Measurements from ENCODE around the gene NKAIN4.

Gene NKAIN4

GRCh38 chr20:63246490-63247288 is 7.6 kb downstream of the NKAIN4 start:
- Mint-ChIP-seq H3K36me3 (ENCODE audit: low read depth) (no peaks in the 10 kb centered on the region), H3K27me3 (peaks cover 25% of the 10 kb centered on the region), H3K4me3 (no peak overlapping the region), H3K9me3 (no peaks in the 10 kb centered on the region), H3K4me1 (no peaks in the 10 kb centered on the region), H3K27ac (no peak overlapping the region)
- DNase-seq, result no peak
- ATAC-seq, result no peak

DNA sequence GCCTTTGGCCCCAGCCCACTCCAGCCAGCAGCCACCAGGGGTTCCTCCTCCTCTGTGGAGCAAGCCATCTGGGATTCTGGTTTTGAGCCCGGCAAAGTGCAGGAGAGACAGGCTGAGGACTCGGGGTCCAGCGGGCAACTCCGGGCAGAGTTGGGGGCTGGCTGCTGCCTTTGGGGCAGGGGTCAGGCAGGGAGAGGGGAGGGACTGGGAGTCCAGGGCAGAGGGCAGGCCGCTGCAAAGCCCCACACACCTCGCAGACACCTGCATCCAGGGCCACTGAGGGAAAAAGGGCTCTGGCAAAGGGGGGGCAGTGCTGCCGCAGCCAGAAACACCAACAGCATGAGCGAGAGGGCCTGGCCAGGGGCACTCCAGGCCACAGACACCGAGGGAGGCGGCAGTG is 9.8 kb downstream of the NKAIN4 start:
- no peak overlapping the region for H3K27ac Mint-ChIP-seq
- H3K27me3 Mint-ChIP-seq, result peaks cover 18% of the 10 kb centered on the region
- H3K36me3 Mint-ChIP-seq (ENCODE audit: low read depth), result no peaks in the 10 kb centered on the region
- H3K4me3 Mint-ChIP-seq, result no peak overlapping the region
- DNase-seq (no peak), ATAC-seq (no peak)
- no peaks in the 10 kb centered on the region for H3K9me3 Mint-ChIP-seq
- no peaks in the 10 kb centered on the region for H3K4me1 Mint-ChIP-seq

- H3K27ac Mint-ChIP-seq, result no peak overlapping the region
- H3K4me1 Mint-ChIP-seq, result no peaks in the 10 kb centered on the region
Observed at GRCh38 chr20:63243604-63244247, 10.5 kb downstream of the NKAIN4 start.

GRCh38 chr20:63242736-63243135 is 11.5 kb downstream of the NKAIN4 start:
- Mint-ChIP-seq H3K27me3 (peaks cover 13% of the 10 kb centered on the region), H3K4me1 (no peaks in the 10 kb centered on the region), H3K27ac (no peak overlapping the region), H3K4me3 (no peak overlapping the region), H3K36me3 (ENCODE audit: low read depth) (no peaks in the 10 kb centered on the region), H3K9me3 (no peaks in the 10 kb centered on the region)
- DNase-seq (no peak), ATAC-seq (no peak)

More at GRCh38 chr20:63243604-63244247, 10.5 kb downstream of the NKAIN4 start:
- no peaks in the 10 kb centered on the region for H3K9me3 Mint-ChIP-seq
- H3K36me3 Mint-ChIP-seq (ENCODE audit: low read depth), result no peaks in the 10 kb centered on the region
- H3K27me3 Mint-ChIP-seq, result peaks cover 18% of the 10 kb centered on the region
- ATAC-seq, result no peak
- DNase-seq, result no peak
- no peak overlapping the region for H3K4me3 Mint-ChIP-seq

- H3K27me3 Mint-ChIP-seq, result peaks cover 10% of the 10 kb centered on the region
- H3K9me3 Mint-ChIP-seq, result no peaks in the 10 kb centered on the region
- ATAC-seq, result no peak
- no peak overlapping the region for H3K4me3 Mint-ChIP-seq
- DNase-seq, result no peak
- no peaks in the 10 kb centered on the region for H3K36me3 Mint-ChIP-seq (ENCODE audit: low read depth)
- no peak overlapping the region for H3K27ac Mint-ChIP-seq
- no peaks in the 10 kb centered on the region for H3K4me1 Mint-ChIP-seq
Observed at GRCh38 chr20:63241272-63241671, 13.0 kb downstream of the NKAIN4 start.

DNA sequence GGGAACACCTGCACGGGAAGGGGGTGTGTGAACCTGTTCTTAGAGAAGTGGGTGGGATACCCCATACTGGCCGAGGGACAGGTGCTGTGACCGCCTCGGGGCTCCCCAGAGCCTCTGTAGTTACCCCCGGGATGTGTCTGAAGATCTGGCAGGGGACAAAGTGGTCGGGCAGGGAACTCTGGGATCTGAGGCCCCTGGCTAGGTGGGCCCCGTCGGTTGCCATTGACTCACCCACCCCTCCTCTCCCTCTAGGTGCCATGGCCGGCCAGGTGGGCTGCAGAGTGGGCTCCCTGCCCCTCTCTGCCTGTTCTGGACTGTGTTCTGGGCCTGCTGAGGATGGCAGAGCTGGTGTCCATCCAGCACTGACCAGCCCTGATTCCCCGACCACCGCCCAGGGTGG is 14.3 kb downstream of the NKAIN4 start:
- Mint-ChIP-seq H3K9me3 (no peaks in the 10 kb centered on the region), H3K36me3 (ENCODE audit: low read depth) (no peaks in the 10 kb centered on the region), H3K4me1 (peaks cover 5% of the 10 kb centered on the region), H3K27ac (no peak overlapping the region), H3K27me3 (peaks cover 2% of the 10 kb centered on the region), H3K4me3 (no peak overlapping the region)
- no peak for DNase-seq
- no peak for ATAC-seq

GRCh38 chr20:63239431-63239830 is 14.8 kb downstream of the NKAIN4 start:
- Mint-ChIP-seq H3K36me3 (ENCODE audit: low read depth) (no peaks in the 10 kb centered on the region), H3K4me3 (no peak overlapping the region), H3K4me1 (peaks cover 5% of the 10 kb centered on the region), H3K27ac (no peak overlapping the region), H3K9me3 (no peaks in the 10 kb centered on the region), H3K27me3 (peaks cover 2% of the 10 kb centered on the region)
- no peak for ATAC-seq
- no peak for DNase-seq

DNA sequence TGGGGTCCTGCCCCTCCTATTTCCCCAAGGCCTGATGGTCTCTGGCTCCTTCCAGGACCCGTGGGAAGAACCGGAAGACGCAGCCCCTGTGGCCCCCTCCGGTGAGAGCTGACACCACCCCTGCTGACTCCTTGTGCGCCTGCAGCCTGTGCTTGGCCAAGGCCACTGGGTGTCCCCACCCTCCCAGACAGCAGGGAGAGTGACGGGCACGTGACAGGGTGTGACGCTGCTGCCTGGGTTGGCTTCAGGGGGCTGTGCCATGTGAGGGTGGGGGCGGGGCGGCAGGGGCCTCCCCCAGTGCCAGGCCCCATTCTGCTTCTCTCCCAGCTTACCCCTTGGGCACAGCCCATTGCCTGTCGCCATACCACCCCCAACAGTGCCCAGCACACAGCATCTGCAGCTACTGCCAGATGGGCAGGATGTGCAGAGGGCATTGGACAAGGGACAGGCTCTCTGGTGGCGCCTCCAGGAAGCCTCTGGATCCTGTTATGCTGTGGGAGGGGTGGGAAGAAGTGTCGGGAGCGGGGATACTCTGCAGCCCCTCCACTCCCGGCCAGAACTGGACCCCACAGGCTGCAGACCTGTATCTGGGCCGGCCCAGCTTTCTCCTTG is 15.6 kb downstream of the NKAIN4 start:
- ATAC-seq (peak; percentile 38), DNase-seq (no peak)
- H3K27me3 Mint-ChIP-seq, result peaks cover 2% of the 10 kb centered on the region
- H3K27ac Mint-ChIP-seq, result no peak overlapping the region
- no peaks in the 10 kb centered on the region for H3K9me3 Mint-ChIP-seq
- H3K4me3 Mint-ChIP-seq, result no peak overlapping the region
- H3K36me3 Mint-ChIP-seq (ENCODE audit: low read depth), result no peaks in the 10 kb centered on the region
- peaks cover 5% of the 10 kb centered on the region for H3K4me1 Mint-ChIP-seq

- no peaks in the 10 kb centered on the region for H3K9me3 Mint-ChIP-seq
- ATAC-seq (no peak), DNase-seq (no peak)
- no peaks in the 10 kb centered on the region for H3K36me3 Mint-ChIP-seq (ENCODE audit: low read depth)
- H3K27me3 Mint-ChIP-seq, result peaks cover 2% of the 10 kb centered on the region
- H3K4me1 Mint-ChIP-seq, result peaks cover 5% of the 10 kb centered on the region
- no peak overlapping the region for H3K4me3 Mint-ChIP-seq
- no peak overlapping the region for H3K27ac Mint-ChIP-seq
Observed at GRCh38 chr20:63238031-63238430, 16.2 kb downstream of the NKAIN4 start.

- H3K4me3 Mint-ChIP-seq, result no peak overlapping the region
- no peak overlapping the region for H3K27ac Mint-ChIP-seq
- H3K27me3 Mint-ChIP-seq, result peaks cover 12% of the 10 kb centered on the region
Observed at GRCh38 chr20:63236116-63236837, 18.0 kb downstream of the NKAIN4 start.

DNA sequence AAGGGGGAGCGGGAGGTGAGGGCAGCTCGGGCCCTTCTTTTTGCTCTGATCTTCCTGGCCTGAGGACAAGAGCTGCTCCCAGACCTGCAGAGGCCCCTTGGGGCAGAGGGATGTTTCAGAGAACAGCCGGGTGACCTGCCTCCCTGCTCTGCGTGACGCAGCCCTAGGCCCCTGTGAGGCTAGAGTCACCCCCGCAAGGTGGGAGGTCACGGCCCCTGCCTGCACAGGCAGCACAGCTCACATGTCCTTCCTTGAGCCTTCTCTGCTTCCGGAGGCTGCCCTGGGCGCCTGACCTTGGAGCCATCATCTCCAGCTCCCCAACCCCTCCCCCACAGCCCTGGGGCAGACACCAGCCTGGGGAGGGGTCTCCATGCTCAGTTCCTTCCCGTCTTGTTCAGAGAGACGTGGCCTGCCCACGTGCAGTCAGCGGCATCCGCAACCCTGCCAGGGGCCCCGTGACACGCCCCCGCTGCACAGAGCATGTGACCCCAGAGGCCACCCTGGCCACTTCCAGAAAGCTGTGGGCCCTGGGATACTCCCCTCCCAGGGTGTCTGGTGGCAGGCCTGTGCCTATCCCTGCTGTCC is 18.8 kb downstream of the NKAIN4 start, which contains the start of gene BIRC7:
Gene BIRC7, plus strand, starts transcription at position 507 of the 585 bp plus-strand sequence. CDS start 192 bp downstream, outside the sequence.
- Mint-ChIP-seq H3K9me3 (no peaks in the 10 kb centered on the region), H3K4me3 (no peak within 1 kb of the TSS), H3K36me3 (ENCODE audit: low read depth) (no peaks in the 10 kb centered on the region), H3K27ac (no peak within 1 kb of the TSS), H3K27me3 (peaks cover 20% of the 10 kb centered on the region), H3K4me1 (peaks cover 5% of the 10 kb centered on the region)
- ATAC-seq (peak; percentile 39), DNase-seq (peak; percentile 22)

More at GRCh38 chr20:63236116-63236837, 18.0 kb downstream of the NKAIN4 start:
- Mint-ChIP-seq H3K36me3 (ENCODE audit: low read depth) (no peaks in the 10 kb centered on the region), H3K4me1 (peaks cover 5% of the 10 kb centered on the region), H3K9me3 (no peaks in the 10 kb centered on the region)
- DNase-seq, result no peak
- ATAC-seq, result no peak

DNA sequence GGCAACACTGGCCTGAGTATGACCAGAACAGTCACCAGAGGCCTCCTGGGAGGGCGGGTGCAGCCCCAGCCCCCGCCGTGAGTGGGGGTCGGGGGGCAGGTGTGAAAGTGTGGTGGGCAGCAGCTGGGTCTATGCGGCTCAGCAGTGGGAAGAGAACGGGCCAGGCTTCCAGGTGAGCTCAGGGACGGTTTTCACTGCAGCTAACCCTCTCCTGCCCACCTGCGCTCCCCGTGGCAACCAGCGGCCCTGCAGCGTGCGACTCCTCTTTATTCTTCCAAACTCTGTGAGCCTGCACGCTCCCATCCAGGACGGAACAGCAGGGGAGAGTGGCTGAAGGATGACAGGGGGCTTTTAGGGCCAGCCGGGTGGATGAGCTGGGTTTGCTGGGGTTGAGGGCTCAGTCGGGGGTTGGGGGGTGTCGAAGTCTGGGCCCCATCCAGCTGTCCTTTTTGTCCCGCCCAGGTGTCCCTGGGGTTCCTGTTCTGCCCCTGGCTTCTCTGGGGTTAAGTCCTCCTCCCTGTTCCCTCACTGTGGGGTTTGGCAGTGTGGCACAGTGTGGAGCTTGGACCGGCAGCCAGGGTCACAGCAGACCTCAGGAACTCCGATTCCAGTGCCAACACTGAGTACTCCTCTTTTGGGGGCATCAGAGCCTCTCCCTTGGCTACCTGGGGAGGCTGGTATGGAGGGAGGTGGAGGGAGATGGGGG is 19.4 kb downstream of the NKAIN4 start:
- Mint-ChIP-seq H3K9me3 (no peaks in the 10 kb centered on the region), H3K27ac (no peak overlapping the region), H3K27me3 (peaks cover 26% of the 10 kb centered on the region), H3K36me3 (ENCODE audit: low read depth) (no peaks in the 10 kb centered on the region), H3K4me3 (no peak overlapping the region), H3K4me1 (peaks cover 5% of the 10 kb centered on the region)
- peak; percentile 37 for DNase-seq
- no peak for ATAC-seq

GRCh38 chr20:63233924-63234323 is 20.3 kb downstream of the NKAIN4 start:
- H3K27ac Mint-ChIP-seq, result no peak overlapping the region

GRCh38 chr20:63233061-63233344 is 21.3 kb downstream of the NKAIN4 start:
- no peak overlapping the region for H3K4me3 Mint-ChIP-seq
- no peaks in the 10 kb centered on the region for H3K36me3 Mint-ChIP-seq (ENCODE audit: low read depth)
- H3K9me3 Mint-ChIP-seq, result no peaks in the 10 kb centered on the region
- H3K27ac Mint-ChIP-seq, result no peak overlapping the region
- DNase-seq (no peak), ATAC-seq (no peak)
- peaks cover 36% of the 10 kb centered on the region for H3K27me3 Mint-ChIP-seq
- peaks cover 5% of the 10 kb centered on the region for H3K4me1 Mint-ChIP-seq

More at GRCh38 chr20:63233924-63234323, 20.3 kb downstream of the NKAIN4 start:
- no peak for DNase-seq
- no peaks in the 10 kb centered on the region for H3K36me3 Mint-ChIP-seq (ENCODE audit: low read depth)
- no peak overlapping the region for H3K4me3 Mint-ChIP-seq
- H3K27me3 Mint-ChIP-seq, result peaks cover 35% of the 10 kb centered on the region
- ATAC-seq, result no peak
- H3K9me3 Mint-ChIP-seq, result no peaks in the 10 kb centered on the region
- H3K4me1 Mint-ChIP-seq, result peaks cover 5% of the 10 kb centered on the region

All from activated naive CD8-positive, alpha-beta T cell treated with anti-CD3 and anti-CD28 coated beads, Interleukin-2, amount 50 U/mL, for 24 hours (primary cell).